ENCODE measurements around the gene GALNT2.

The GALNT2 gene

DNA sequence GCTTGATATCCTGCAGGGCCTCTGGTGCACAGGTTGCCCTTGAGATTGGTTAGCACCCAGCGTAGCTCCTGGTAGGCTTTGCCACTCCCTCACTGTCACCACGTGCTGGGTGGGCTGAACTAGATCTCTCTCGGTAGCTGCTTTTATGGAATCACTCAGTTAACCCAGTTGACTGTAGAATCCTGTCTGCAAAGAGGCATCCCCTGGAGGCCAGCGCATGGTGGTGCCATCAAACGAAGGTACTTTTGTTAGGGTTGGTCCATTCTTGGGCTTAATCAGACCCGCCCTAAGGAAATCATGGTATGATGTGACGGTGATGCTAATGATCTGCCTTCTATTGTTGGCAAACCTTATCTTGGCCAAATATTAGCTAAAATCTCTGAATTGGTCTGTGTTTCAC, 153.4 kb downstream of the GALNT2 start:
- no peak for DNase-seq

DNA sequence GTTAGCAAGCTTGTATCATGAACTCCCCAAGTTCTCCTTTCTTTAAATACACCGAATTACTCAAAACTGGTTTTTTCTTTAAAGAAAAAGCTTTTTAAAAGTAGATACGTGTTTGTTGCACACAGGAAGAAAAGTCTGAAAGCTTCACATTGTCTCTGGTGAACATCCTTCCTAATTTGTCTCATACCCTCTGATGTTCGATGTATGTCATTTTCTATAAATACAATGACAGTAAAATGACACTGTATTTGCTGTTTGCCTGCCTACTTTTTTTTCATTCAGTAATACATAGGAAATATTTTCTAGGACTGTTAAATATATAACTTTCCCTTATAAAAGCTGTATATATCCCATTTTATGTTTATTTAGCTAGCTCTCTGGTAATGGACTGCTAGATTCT, 153.9 kb downstream of the GALNT2 start:
- no peak for DNase-seq

- DNase-seq = no peak
Observed at GRCh38 chr1:230222678-230223077, 155.6 kb downstream of the GALNT2 start.

GRCh38 chr1:230224101-230224960, 157.3 kb downstream of the GALNT2 start:
- no peak for DNase-seq

GRCh38 chr1:230226007-230226800, 159.2 kb downstream of the GALNT2 start:
- DNase-seq = no peak

DNA sequence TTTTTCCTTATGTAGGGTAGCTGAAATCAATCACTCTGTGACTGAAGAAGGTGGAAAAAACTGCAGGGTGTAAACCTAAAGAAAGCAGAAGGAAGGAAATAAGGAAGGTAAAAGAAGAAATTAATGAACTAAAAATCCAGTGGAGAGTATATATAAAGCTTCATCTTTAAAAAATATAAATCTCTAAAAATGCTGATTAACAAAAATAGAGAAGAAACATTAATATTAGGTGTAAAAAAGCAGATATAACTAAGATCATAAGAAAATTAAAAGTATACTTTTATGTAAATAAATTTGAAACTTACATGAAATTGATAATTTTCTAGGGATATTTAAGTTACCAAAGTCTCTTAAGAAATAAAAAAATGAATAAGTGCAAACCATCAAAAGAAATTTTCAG, 159.8 kb downstream of the GALNT2 start:
- no peak for DNase-seq

GRCh38 chr1:230228236-230228897, 161.3 kb downstream of the GALNT2 start:
- DNase-seq = no peak

GRCh38 chr1:230230273-230230672, 163.2 kb downstream of the GALNT2 start:
- no peak for DNase-seq

- DNase-seq = no peak
Observed at GRCh38 chr1:230230948-230231773, 164.1 kb downstream of the GALNT2 start.

- DNase-seq = no peak
Observed at GRCh38 chr1:230231774-230232145, 164.7 kb downstream of the GALNT2 start.

DNA sequence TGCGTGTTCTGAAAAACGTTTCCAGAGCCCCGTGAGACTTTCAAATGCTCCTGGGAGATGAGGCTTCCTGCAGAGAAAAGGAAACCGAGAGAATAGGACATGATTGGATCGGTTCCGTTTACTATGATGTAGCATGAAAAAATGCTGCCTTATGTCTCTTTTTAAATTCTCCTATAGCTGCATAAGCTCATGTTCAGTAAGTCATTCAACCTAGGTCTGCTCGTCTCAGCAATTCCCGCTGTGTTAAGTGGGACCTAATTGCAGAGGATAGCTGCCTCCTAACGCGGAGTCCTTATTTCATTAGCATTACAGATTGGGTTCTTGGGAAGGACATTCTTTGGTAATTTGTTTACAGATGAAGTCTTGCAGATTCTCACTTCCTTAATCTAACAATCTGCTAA, 165.3 kb downstream of the GALNT2 start:
- DNase-seq = no peak

- no peak for DNase-seq
Observed at GRCh38 chr1:230233786-230234185, 166.7 kb downstream of the GALNT2 start.

GRCh38 chr1:230235876-230236275, 168.8 kb downstream of the GALNT2 start:
- no peak for DNase-seq

DNA sequence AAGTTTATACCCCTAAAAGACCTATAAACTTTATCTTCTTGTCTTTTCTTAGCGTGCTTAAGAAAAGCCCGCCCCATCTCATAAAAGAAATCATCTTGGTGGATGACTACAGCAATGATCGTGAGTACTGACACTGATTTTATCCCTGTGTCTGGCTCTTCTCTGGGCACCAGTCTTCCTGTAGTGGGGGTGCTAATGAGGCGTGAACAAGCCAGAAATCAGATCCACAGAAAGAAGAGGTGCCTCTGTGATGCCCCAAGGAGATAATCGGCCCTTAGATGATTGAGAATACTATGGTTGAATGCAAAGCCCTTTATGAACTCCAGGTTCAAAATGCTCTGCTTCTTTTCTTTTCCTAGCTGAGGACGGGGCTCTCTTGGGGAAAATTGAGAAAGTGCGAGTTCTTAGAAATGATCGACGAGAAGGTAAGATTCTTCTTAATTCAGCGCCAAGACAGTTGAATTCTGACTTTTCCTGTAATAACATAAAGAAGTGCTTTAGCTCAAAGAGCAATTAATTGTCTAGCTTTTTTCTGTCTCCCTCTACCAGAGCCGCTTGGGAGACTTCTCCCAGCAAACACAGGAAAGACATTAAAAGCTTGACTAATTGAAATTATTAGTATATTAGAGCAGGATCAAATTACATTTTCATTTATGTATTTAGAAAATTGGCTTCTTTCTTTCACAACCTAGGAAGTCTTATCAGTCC, 169.4 kb downstream of the GALNT2 start:
- no peak for DNase-seq

GRCh38 chr1:230237009-230237370, 170.0 kb downstream of the GALNT2 start:
- no peak for DNase-seq

- no peak for DNase-seq
Observed at GRCh38 chr1:230237805-230238204, 170.8 kb downstream of the GALNT2 start.

DNA sequence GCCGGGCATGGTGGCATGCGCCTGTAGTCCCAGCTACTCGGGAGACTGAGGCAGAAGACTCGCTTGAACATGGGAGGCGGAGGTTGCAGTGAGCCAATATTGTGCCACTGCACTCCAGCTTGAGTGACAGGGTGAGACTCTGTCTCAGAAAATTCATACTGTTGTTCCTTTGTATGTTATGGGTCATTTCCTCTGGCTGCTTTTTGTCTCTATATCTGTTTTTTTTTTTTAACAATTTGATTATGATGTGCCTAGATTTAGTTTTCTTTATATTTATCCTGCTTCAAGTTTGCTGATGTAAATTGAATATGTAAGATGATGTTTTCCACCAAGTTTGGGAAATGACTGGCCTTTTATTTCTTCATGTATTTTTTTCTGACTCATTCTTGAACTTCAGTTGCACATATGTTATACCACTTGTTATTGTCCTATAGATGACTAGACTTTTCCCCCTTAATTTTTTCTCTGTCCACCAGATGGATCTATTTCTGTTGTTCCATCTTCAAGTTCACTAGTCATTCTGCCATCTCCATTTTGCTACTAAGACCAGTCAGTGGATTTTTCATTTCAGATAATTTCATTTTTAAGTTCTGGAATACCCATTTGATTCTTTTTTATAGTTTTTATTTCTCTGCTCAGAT, 173.5 kb downstream of the GALNT2 start:
- no peak for DNase-seq

GRCh38 chr1:230242326-230242725, 175.3 kb downstream of the GALNT2 start:
- no peak for DNase-seq

DNA sequence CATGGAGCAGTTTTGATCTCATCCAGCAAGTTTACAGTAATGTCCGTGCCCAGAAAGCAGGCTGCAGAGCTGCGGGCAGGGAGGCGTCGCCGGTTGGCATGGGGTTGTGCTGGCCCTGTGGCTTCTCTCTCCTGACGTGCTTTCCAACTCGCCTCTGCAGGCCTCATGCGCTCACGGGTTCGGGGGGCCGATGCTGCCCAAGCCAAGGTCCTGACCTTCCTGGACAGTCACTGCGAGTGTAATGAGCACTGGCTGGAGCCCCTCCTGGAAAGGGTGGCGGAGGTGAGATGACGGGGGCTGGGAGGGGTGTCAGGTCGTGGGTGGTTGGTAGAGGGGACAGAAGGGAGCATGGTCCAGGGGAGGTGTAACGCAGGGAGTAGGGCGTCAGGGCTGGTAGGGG, 176.1 kb downstream of the GALNT2 start:
- DNase-seq = no peak

DNA sequence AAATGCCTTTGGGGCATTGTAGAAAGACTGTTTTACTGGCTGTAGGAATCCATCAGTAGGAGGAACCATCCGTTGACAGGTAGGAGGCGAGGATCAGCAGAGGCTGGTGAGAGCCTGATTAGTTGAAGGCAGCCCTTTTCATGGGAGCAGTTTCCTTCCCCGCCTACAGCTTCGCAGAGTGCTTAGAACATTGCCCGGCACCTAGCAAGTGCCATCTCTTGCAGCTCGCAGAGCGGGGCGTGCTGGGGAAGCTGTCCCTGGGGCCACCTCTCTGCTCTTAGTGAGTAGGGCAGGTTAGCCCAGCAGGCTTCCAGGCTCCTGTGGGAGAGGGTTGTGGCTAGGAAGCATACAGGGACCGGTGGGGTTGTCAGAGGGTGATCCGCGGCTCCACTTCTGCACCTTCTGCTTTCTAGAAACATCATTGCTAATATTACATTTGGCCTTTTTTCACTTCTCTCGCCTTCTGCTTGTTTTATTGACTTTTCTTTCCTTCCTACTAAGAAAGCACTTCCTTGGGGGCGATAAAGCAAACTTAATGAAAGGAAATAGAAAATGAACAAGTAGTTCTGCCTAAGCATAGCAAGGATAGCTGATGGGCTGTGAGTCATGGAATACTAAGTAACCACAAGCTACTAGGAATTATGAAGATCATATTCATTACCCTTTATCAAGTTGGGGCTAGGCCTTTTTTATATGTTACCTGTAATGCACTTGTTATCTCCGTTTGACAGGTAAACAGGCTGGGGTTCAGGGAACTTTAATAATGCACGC, 176.7 kb downstream of the GALNT2 start:
- DNase-seq = no peak

- no peak for DNase-seq
Observed at GRCh38 chr1:230246551-230246950, 179.5 kb downstream of the GALNT2 start.

Measured in NCI-H1105 treated with DMSO at 0.1 percent for 48 hours (cell line).